Fibroblast of skin of right biceps (primary cell): ENCODE measurements around the gene PRPF38A.

ENCODE experiments used
- DNase-seq: peaks from one replicate; pipeline ENCODE4 v3.0.0-alpha.2; 2013

The PRPF38A gene

DNA sequence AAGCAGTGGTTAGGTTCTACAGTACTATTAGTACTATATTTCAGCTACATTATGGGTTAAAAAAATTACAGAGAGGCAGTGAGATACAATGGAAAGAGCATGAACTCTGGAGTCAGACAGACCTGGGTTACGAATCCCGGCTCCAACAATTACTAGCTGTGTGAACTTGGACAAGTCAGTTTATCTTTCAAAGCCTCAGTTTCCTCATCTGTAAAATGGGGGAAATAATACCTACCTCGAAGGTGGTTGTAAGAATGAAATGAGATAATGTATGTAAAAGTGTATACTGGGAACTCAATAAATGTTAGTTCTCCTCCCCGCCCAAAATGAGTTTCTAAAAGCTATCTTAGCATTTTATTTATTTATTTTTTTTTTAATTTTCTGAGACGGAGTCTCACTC lies 59.5 kb downstream of the PRPF38A start:
- DNase-seq: no peak

DNA sequence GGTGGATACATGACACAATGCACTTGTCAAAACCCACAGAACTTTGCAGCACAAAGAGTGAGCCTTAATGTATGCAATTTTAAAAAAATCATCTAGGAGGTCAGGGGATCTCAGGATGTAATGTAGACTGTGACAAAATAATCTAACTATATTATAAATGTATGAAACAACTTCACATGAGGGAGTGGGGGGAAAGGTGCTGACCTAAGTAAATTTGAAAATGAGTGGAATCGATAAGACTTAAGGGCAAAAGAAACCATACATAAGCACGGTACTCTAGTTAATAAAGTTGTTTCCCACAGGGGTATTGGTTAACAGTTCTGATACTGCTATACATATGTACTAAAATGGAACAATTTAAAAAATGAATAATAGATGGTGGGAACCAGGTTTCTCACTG lies 64.7 kb downstream of the PRPF38A start:
- DNase-seq: no peak
